GM23248 (cell line): ENCODE results near the gene EHD4. TPM values are rescaled to one million over a fixed set of nuclear protein-coding genes. Genes with fewer than 3 reads are reported as not detected.

Experiments used
- DNase-seq: peaks from one replicate; pipeline ENCODE4 v3.0.0-alpha.2; 2015
- H2AFZ ChIP-seq: fragments of 200-600 bp; sonication (generic); 2 replicates; pipeline ENCODE4 v1.6.1; 2016; ENCODE audit warnings: antibody characterized with exemption
- H3F3A ChIP-seq: fragments of 200-600 bp; sonication (generic); 2 replicates; pipeline ENCODE4 v1.6.1; 2016; ENCODE audit warnings: mild to moderate bottlenecking, antibody characterized with exemption, mixed run types; ENCODE audit not compliant: insufficient read depth
- H3K27ac ChIP-seq: fragments of 200-600 bp; sonication (generic); 2 replicates; pipeline ENCODE4 v1.5.1; 2016; ENCODE audit warnings: mild to moderate bottlenecking
- H3K27me3 ChIP-seq: fragments of 200-600 bp; sonication (generic); replicated peaks from 2 replicates; pipeline ENCODE4 v1.6.1; 2016; ENCODE audit warnings: mild to moderate bottlenecking; ENCODE audit not compliant: insufficient read depth
- H3K36me3 ChIP-seq: fragments of 200-600 bp; sonication (generic); 2 replicates; pipeline ENCODE4 v1.6.1; 2016; ENCODE audit warnings: low read depth, mild to moderate bottlenecking
- H3K4me1 ChIP-seq: fragments of 200-600 bp; sonication (generic); 2 replicates; pipeline ENCODE4 v1.6.1; 2016; ENCODE audit warnings: mild to moderate bottlenecking; ENCODE audit not compliant: insufficient read depth
- H3K4me2 ChIP-seq: fragments of 200-600 bp; sonication (generic); one replicate; pipeline ENCODE4 v1.6.1; 2016; ENCODE audit warnings: mild to moderate bottlenecking; ENCODE audit not compliant: unreplicated experiment
- H3K4me3 ChIP-seq: fragments of 200-600 bp; sonication (generic); 2 replicates; pipeline ENCODE4 v1.5.1; 2016; ENCODE audit warnings: mild to moderate bottlenecking
- H3K79me2 ChIP-seq: fragments of 200-600 bp; sonication (generic); 2 replicates; pipeline ENCODE4 v1.6.1; 2016; ENCODE audit warnings: mild to moderate bottlenecking; ENCODE audit not compliant: insufficient read depth
- H3K9ac ChIP-seq: fragments of 200-600 bp; sonication (generic); 2 replicates; pipeline ENCODE4 v1.6.1; 2016; ENCODE audit warnings: mild to moderate bottlenecking
- H3K9me2 ChIP-seq: fragments of 200-600 bp; sonication (generic); 2 replicates; pipeline ENCODE4 v1.6.1; 2016; ENCODE audit warnings: mixed run types, mild to moderate bottlenecking, moderate library complexity; ENCODE audit not compliant: insufficient read depth
- H3K9me3 ChIP-seq: fragments of 200-600 bp; sonication (generic); one replicate; pipeline ENCODE4 v1.6.1; 2017; ENCODE audit warnings: low read depth
- H4K20me1 ChIP-seq: fragments of 200-600 bp; sonication (generic); 2 replicates; pipeline ENCODE4 v1.6.0; 2016; ENCODE audit not compliant: insufficient read depth
- EZH2 ChIP-seq: fragments of 200-600 bp; sonication (generic); IDR thresholded peaks from 2 replicates; pipeline ENCODE4 v1.6.1; 2018; ENCODE audit warnings: antibody characterized with exemption, mild to moderate bottlenecking; ENCODE audit not compliant: insufficient read depth, poor library complexity, severe bottlenecking
- EZH2phosphoT487 ChIP-seq: fragments of 200-600 bp; sonication (generic); IDR thresholded peaks from 2 replicates; pipeline ENCODE4 v1.6.1; 2018; ENCODE audit warnings: antibody characterized with exemption, moderate library complexity, mild to moderate bottlenecking, low read depth; ENCODE audit not compliant: insufficient read depth
- WGBS, 2 experiments: methylation state at CpG; one replicate each; pipeline ENCODE4 v1.1.6; 2015 to 2017; ENCODE audit warnings: low lambda C conversion rate in 2 of 2, low coverage in 1 of 2; ENCODE audit errors: missing lambda C conversion rate in 2 of 2; 5-methylcytosine and 5-hydroxymethylcytosine counted together
- in situ Hi-C: fragments of 300-500 bp; cut with MboI; formaldehyde crosslinking; loops from 2 replicates; pipeline ENCODE4 v1.15.0; 2020
- polyA plus RNA-seq: library from polyadenylated mRNA; unstranded; fragments of >200 nt; fragmentation: Nextera tagmentation; extraction: Ambion mirVana; gene quantifications from 2 replicates; pipeline ENCODE4 v1.2.1, GENCODE V29; 2016
- total RNA-seq: library from RNA; depleted of rRNA; stranded (reverse); fragments of >200 nt; shearing (Covaris generic); gene quantifications from 2 replicates; pipeline ENCODE4 v1.2.3, GENCODE V29; 2014

The EHD4 gene
- total and polyA plus RNA-seq, 2 experiments from 2014 or later = 17.7 to 18.7 TPM

- Histone ChIP-seq H4K20me1 (no peaks in the 10 kb centered on the region), H3K9me3 (no peaks in the 10 kb centered on the region), H3K4me1 (no peaks in the 10 kb centered on the region), H3K9ac (no peak overlapping the region), H3K4me2 (no peak overlapping the region), H3K27ac (no peak overlapping the region), H3K27me3 (no peaks in the 10 kb centered on the region), H3F3A (no peaks in the 10 kb centered on the region), H3K36me3 (no peaks in the 10 kb centered on the region), H3K9me2 (no peaks in the 10 kb centered on the region), H3K4me3 (no peak overlapping the region), H3K79me2 (no peaks in the 10 kb centered on the region), H2AFZ (no peak overlapping the region)
- 84 to 85% methylated on average over 18 to 19 of the region's 19 CpGs for WGBS, 2 experiments
- no peak for DNase-seq
- TF ChIP-seq EZH2 (no peak), EZH2phosphoT487 (no peak)
- in situ Hi-C loops = no loop called here
Measured at GRCh38 chr15:41871175-41871905, 101.0 kb downstream of the EHD4 start.

DNA sequence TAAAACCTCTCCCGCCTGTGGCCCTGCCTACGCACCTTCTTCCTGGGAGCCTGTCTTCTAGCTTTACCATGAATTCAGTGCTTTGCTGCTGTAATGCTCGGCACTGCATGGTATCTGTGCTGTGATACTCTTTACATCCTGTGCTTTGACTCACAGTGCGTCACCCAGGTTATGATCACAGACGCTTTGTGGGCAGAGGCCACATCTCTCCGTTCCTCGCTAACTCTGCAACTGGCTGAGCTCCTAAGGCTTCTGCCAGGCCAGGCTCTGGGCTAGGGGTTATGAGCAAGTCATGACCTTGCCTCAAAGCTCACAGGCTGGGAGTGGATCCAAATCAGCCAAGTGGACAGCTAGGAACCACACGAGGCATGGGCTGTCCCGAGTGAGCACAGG, 101.7 kb downstream of the EHD4 start:
- Histone ChIP-seq H3K4me2 (no peak overlapping the region), H3K79me2 (no peaks in the 10 kb centered on the region), H3K36me3 (no peaks in the 10 kb centered on the region), H3K4me1 (no peaks in the 10 kb centered on the region), H3K27me3 (no peaks in the 10 kb centered on the region), H3K9me3 (no peaks in the 10 kb centered on the region), H3K9ac (no peak overlapping the region), H4K20me1 (no peaks in the 10 kb centered on the region), H3K9me2 (no peaks in the 10 kb centered on the region), H2AFZ (no peak overlapping the region), H3K4me3 (no peak overlapping the region), H3F3A (no peaks in the 10 kb centered on the region), H3K27ac (no peak overlapping the region)
- in situ Hi-C loops = no loop called here
- 81 to 84% methylated on average over 9 of the region's 9 CpGs for WGBS, 2 experiments
- no peak for DNase-seq
- TF ChIP-seq EZH2 = no peak
- TF ChIP-seq EZH2phosphoT487 = no peak

- no peaks in the 10 kb centered on the region for H3K79me2 ChIP-seq
- no peak for DNase-seq
- no peaks in the 10 kb centered on the region for H3K27me3 ChIP-seq
- no peaks in the 10 kb centered on the region for H3K9me3 ChIP-seq
- no peak overlapping the region for H3K27ac ChIP-seq
- no peak overlapping the region for H3K9ac ChIP-seq
- WGBS, 2 experiments = 83 to 84% methylated on average over 34 to 38 of the region's 42 CpGs
- no peak overlapping the region for H2AFZ ChIP-seq
- in situ Hi-C loops = no loop called here
- H4K20me1 ChIP-seq = no peaks in the 10 kb centered on the region
- TF ChIP-seq EZH2 (no peak), EZH2phosphoT487 (no peak)
- no peaks in the 10 kb centered on the region for H3K9me2 ChIP-seq
- no peak overlapping the region for H3K4me2 ChIP-seq
- H3F3A ChIP-seq = no peaks in the 10 kb centered on the region
- H3K36me3 ChIP-seq = no peaks in the 10 kb centered on the region
- H3K4me1 ChIP-seq = no peaks in the 10 kb centered on the region
- no peak overlapping the region for H3K4me3 ChIP-seq
Measured at GRCh38 chr15:41869770-41870688, 102.3 kb downstream of the EHD4 start.

DNA sequence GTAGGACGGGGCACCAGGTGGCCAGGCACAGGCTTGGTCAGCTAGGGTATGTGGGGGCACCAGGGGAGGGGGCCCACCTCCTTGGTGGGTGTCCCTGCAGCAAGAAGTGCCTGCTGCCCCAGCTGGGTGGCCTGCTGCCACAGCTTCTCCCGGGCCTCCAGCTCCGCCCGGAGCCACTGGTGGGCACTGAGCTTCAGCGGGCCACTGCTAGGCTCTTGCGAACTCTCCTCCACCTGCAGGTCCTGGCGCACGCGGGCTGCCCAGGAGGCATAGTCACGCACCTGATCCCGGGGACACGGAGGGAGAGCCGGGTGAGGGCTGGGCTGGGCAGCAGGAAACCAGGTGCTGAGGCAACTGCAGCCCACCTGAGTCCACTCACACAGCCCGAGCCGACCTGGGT, 104.0 kb downstream of the EHD4 start:
- Histone ChIP-seq H3K4me2 (no peak overlapping the region), H2AFZ (no peak overlapping the region), H4K20me1 (no peaks in the 10 kb centered on the region), H3K9me3 (no peaks in the 10 kb centered on the region), H3K4me1 (no peaks in the 10 kb centered on the region), H3K9me2 (no peaks in the 10 kb centered on the region), H3F3A (no peaks in the 10 kb centered on the region), H3K27me3 (no peaks in the 10 kb centered on the region), H3K79me2 (no peaks in the 10 kb centered on the region), H3K36me3 (no peaks in the 10 kb centered on the region), H3K9ac (no peak overlapping the region), H3K4me3 (no peak overlapping the region), H3K27ac (no peak overlapping the region)
- in situ Hi-C loops = no loop called here
- 87 to 89% methylated on average over 14 to 15 of the region's 15 CpGs for WGBS, 2 experiments
- no peak for TF ChIP-seq EZH2phosphoT487
- DNase-seq = no peak
